Smooth muscle cell of the brain vasculature (primary cell): ENCODE results near the gene RAMP3.

ENCODE experiments used
- DNase-seq: peaks from one replicate; pipeline ENCODE4 v3.0.0-alpha.2; 2012; ENCODE audit warnings: low read depth, low spot score

The RAMP3 gene

DNA sequence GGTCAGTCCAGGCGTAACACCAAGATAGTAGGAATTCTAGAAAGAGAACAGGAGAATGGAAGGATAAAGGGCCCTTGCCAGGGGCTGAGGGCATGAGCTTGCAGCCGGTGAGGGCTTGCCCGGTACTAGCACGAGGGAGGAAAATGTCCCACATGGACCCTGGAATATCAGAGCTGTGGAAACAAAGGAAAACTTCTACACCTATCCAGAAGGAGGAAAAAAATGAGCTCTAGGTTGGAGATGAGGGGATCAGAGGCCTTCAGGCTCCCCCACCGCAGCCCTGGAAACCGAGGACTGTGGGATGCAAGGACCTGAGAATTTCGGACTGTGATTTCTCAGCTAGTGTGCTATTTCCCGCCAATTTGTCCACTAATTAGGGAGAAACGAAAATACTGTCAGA is 22.1 kb downstream of the RAMP3 start:
- DNase-seq = no peak

DNA sequence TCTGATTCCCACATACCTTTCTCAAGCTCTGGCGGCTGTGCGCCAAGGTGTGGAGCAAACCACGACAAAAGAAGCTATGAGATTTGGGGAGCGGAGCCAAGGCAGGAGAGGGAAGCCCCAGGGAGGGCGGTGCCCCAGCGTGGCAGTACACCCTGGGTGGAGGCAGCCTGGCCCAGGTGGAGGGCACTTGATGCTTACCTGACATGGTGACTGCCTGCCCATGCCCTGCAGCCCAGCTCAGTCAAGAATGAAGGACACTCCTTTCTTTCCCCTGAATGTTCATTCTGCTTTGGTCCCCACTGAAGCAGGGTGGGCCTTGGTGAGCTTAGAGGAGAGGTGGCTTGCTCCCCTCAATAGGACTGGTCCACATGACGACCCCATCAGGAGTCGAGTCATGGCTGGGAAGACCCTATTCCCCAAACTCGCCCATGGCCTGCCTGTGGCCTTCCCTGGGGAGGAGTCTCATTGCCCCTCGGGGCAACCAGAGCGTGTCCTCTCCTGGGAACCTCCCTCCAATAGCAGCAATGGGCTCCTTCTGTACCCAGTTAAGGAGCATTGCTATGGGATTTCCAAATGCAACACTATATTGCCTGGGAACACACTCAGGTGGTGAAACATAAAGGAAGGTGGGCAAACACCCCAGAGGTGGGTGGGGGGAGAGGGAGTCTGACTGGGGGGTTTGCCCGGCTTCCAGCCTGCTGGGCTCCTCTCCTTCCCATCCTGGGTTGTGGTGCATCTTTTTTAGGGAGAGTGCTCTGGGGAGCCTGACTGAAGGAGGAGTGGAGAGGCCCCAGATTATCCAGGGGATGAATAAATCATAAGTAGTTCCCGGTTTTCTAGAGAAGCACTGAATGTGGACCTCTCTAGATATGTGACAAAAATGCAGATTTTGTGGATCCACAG is 22.7 kb downstream of the RAMP3 start:
- DNase-seq = no peak

DNA sequence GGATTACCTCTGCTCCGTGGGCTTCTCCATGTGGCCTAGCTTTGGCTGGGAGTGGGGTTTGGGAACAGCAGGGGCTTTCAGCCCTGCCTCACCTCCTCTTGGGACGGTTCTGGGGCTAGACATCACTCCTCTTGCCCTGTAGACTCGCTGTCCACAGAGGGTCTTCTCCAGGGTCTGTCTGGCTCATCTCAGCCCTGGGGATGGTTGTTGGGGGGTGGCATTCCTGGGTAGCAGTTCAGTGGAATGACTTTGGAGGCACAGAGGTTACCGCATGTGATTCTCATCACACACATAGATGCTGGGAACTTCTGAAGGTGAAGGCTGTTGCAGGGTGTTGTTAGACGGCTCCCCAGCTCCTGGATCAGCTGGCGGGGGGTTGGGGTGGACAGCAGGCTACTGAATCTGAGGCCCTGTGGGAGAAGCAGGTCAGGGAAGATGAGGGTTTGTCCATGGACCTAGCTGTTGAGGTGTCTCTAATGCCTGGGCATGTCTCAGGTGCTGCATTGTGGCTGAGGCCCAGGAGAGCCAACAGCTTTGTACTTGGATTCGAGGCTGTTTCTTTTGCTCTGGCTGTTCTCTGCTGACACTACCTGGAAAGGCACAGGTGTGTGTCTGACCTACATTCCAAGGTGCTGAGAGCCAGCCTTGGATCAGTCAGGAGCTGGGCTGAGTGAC is 23.8 kb downstream of the RAMP3 start:
- DNase-seq = no peak

DNA sequence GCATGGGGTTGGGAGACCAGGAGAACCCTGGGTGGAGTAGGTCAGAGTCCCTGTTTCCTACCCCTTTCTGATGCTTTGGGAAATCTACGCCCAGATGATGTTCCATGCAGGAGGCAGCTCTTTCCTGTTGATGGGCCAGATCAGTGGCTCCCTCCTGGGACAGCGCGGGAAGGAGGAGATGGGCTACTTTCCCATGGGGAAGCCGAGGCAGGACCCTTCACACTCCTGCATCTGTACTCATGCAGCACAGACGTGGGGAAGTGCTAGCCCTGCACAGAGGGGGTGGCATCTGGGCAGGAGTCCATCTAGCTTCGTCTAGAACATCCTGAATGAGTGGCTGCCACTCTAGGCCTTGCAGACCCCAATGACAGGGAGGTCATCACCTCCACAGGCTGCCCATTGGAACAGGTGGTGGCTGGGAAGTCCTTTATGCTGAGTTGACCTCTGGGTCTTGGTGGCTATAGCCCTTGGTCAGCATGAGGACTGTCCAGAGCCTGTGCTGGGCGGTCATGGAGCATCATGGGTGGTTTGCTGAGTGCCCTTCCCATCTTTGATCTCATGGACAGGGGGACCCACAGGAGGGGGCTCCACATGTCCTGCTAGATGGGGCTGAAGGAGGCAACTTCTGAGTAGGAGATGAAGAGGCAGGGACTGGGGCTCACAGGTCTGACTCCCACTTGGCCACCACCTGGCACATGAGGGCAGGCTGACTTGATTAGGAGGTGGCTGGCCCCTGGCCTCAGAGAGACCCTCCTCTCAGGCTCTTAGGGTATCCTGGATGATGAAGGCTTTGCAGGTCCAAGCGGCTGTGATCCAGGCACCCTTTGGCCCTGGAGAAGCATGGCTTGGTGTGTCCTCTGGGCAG is 24.6 kb downstream of the RAMP3 start:
- no peak for DNase-seq

DNA sequence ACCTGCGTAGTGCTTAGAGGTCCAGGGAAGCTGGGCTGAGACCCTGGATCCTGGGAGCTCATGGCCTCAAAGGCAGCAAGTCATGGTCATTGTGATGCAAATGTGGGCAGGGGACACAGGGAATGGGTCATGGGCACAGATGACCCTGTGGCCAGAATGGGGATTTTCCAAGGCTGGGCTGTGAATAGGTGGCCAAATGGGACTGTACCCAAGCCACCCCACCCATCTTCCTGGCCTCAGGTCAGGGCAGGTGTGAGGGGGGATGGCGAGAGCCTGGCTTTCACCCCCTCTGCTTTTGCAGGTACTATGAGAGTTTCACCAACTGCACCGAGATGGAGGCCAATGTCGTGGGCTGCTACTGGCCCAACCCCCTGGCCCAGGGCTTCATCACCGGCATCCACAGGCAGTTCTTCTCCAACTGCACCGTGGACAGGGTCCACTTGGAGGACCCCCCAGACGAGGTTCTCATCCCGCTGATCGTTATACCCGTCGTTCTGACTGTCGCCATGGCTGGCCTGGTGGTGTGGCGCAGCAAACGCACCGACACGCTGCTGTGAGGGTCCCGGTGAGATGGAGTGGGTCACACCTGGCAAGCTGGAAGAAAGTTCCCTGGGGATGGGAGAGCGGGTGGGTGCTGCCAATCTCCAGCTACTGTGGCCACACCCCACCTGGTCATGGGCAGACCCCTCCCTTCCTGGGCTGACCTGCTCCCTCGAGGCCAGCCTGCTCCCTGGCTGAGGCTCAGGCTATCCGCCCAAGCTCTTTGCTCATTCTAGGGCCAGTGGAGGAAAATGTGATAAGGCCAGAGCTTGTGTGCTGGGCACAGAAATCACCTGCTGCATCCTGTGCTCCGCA is 25.5 kb downstream of the RAMP3 start:
- no peak for DNase-seq

DNA sequence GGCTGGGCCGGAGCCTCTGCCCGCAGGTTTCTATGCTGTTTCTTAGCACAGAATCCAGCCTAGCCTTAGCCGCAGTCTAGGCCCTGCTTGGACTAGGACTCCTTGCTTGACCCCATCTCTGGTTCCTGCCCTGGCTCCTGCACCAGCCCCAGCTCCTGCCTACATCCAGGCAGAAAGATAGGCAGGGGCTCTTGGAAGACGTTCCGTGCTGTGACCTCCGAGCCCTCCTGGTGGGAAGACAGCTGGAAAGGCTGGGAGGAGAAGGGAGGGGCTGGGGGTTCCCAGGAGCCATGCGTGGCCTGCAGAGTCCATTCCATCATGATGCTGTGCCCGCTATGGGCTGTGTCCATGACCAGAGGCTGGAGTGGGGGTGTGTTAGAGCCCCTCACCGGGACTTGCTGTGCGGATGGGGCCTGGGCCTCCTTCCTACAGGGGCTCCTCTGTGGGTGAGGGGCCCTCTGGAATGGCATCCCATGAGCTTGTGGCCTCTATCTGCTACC is 26.2 kb downstream of the RAMP3 start:
- no peak for DNase-seq

DNA sequence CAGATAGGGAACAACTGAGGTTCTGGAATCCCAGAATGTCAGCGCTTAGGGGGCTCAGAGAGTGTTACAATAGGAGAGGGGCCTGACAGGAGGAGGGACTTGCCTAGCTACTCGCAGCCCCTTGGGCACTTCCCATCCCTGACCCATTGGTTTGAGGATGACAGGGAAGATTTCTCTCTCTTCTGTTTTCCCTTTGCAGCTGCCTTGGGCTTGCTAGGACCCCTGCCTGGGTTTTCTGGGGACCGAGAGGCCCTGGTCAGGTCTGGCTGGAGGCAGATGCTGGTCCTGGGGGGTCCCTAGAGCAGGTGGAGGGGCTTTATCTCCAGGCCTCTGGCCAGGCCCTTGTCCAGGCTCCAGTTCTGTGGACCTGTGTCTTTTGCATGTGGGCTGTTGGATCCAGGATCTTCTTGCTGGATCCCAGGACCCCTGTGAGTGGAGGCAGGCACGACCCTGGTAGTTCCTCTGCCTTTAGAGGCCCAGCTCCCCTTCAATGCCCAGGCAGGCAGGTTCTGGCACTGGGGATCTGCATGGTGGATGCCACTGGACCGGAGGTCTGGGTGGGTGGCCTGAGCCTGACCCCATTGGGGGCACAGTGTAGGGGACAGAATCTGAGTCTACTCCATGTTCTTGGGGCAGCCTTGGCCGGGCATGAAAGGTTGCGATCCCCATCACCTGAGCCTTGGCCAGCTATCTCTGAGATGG is 26.9 kb downstream of the RAMP3 start:
- no peak for DNase-seq

DNA sequence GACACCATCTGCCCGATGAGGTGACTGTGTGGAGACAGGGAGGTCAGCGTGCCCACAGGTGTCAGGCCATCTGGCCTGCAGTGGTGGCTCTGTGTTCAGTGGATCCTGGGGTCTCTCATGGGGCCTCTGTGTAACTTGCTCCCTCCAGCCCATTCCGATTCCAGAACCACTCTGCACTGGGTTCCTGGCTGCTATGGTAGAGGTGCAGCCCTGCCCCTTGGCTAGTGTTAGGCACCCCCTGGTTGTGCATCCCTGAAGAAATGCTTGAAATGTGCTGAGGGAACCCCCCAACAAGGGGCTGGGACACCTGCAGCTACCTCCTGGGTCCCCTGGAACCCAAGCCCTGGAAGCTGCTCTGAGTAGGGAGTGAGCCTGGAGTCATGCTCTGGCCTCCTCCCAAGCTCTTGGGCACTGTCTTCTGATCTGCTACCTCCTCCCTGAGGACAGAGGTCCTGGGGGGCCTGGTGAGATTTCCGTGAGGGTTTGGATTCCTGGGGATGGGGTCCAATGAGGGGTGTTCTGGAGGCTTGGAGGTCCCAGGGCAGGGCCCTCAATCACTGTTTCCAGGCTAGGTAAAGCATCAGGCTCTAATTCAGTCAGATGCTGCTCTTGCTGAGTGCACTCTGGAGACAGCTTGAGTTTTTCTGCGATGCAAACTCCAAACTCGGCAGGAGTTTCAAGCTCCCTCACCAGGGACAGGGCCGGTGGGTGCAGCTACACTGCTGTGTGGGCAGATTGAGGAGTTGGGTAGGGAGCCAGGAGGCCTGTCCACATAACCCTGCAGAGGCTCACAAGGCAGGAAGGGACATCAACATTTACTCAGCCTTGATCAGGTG is 27.7 kb downstream of the RAMP3 start:
- no peak for DNase-seq

DNA sequence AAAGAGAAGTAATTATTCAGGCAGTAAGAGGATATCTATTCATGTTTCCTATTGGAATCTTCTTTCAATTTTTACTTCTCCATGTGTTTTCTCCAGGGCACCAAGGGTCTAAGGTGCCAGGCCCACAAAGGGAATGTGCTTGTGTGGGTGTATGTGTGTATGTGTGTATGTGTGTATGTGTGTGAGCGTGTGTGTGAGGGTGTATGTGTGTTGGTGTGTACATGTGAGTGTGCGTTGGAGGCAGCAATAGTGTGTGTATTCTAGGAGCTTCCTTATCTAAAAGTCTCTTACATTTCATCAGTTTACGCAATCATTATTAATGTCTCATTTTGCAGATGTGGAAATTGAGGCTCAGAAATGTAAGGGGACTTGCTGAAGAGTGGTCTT is 28.3 kb downstream of the RAMP3 start:
- no peak for DNase-seq

DNA sequence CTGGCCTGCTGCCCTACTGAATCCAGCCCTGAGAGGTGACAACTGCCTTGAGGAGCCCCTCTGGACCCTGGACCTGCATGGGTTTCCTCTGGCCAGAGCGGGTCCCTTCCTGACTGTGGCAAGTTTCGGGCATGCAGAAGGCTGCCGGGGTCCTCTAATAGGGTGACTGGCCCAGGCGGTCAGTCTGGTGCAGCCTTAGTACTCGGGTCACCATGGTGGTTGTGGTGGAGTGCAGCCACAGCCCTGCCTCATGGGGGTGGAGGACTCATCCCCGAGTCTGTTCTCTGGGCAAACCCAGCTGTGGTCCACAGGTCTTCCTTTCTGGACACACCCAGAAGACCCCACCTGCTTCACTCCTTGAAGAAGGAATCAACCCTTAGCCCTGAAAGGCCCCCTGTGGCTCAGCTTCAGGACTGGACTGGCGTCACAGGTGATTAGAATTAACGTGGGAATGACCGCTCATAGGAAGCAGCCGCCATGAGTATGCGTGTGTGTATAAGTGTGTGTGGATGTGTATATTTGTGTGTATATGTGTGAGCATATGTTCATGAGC is 28.7 kb downstream of the RAMP3 start:
- DNase-seq = no peak

DNA sequence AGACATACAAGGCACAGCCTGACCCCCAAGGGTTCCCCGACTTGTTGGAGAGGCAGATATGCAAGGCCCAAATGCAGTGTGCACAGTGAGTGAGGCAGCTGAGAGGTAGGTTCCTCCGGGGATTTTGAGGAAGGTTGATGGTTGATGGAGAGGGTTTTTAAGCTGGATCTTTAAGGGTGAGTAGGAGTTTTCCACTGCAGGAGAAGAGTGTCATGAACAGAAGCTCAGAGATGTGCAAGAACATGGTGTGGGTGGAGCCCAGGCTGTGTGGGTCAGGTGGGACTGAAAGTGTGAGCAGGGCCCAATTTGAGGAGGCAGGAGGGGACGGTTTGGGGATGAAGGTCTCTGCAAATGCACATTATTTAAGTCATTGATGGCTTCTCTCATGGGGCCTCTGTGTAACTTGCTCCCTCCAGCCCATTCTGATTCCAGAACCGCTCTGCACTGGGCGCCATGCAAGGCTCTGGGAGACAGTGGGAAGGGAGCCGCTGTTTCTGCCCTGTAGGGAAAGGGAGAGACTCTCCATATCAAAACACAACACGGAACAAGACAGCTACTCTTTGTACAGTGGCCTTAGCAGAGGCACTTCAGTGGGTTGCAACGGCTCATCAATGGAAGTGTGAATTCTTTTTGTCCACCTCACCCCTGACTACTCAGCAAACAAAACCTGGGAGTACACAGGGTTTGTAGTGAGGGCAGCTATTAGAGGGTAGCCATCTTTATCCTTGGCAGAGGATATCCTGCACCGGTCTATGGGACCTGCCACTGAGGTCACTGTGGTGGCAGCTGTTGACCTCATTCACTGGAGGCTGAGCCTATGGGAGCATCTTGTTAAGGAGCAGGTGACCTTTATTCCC is 29.7 kb downstream of the RAMP3 start:
- DNase-seq = no peak

DNA sequence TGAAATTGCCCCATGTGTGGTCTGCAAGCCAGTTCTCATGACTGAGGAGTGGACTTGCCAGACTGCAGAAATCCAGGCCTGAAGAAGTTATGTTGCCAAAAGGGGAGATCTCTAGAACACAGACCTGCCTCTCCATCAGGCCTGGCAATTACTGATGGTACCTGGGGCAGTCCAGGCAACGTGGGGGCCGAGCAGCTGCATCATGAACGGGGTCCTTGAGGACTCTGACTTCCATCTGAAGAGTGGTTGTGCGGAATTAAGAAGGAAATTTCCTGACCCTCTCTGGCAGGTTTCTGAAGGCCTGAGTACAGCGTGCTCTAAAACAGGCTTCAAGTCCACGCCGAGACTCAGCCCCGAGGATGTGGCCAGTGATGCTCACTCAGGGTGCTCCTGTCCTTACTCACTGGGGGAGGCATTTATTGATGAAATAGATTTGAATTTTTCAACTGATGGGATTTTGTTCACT is 30.4 kb downstream of the RAMP3 start:
- DNase-seq = no peak

DNA sequence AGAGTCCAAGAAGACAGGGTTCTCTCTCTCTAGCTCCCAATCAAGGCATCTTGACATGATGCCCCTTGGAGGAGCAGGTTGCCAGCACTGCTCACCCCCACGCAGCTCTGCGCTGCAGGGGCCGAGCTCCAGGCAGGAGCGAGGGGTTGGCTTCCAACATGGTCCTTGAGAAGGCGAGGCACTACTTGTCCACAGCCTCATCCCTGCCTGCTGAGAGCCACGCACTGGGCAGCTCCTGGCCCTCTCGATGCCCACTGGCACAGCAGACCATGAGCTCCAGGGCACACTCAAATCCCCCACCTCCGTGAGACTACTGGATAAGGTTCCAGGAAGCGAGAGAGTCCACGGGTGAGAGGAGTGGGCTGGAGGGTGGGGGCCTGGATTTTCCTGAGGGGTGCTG is 31.1 kb downstream of the RAMP3 start:
- no peak for DNase-seq

DNA sequence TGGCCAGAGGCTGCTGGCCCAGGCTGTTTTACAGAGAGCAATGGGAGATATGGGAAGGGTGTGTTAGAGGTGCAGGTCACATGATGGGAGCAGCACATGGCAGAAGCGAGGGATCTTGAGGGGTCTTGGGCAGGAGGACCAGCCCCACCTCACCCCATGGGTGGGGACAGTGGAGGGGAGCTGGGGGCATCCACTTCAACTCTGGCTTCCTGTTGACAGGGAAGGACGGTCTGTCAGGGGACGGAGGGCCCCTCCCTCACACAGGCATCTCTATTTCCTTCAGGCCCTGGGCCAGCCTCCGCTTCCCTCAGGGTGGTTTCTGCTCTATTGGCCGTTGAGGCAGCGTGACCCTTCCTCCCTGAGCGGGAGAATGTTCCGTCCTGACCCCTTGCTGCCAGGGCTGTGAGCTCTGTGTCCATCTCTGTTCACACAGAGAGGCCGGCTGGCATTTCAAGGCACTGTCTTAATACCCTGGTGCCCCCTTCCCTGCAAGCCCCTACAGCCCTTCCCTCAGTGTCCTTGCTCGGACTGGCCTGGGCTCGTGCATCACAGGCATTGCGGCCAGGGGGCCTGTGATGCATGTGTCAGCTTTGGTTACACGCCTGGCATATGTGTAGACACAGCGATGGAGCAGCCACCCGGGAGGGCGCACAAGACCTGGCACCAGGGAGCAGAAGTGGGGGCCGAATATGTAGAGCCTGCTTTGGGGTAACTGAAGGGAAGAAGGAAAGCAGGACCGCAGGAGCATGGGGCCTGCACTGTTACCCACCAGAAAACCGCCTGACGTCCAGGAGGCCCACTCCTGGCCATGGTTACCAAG is 31.8 kb downstream of the RAMP3 start:
- DNase-seq = no peak

DNA sequence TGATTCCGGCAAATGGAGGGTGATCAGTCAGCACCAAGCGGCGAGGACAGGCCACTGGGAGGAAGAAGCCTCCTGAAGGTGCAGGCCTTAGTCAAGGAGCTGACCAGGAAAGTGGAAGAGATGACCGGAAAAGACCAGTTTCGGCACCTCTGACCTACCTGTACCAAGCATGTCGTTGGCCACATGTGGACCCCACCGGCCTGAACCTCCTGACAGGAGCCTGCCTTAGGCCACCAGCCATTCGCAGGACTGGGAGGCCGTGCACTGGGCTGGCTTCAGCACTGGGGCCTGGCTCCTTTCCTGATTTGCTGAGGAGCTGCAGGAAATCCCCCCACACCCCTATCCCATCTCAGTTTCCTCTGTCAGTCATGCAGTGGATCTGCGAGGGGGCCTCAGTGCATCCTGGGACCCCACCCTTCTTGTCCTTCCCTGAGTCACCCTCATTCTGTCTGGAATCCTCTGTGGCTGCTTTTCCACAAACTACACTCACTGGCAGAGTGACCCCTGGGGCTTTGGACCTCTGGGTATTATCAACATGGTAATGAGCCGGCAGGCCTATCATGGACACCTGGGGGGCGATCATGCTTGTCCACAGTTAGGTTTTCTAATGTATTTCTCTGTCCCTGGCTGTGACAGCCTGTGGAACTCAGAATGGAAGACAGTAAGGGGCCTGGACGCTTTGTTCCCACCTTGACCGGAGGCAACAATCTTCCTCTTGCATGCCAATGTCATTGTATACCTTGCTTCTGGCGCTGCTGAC is 33.0 kb downstream of the RAMP3 start:
- DNase-seq = no peak

DNA sequence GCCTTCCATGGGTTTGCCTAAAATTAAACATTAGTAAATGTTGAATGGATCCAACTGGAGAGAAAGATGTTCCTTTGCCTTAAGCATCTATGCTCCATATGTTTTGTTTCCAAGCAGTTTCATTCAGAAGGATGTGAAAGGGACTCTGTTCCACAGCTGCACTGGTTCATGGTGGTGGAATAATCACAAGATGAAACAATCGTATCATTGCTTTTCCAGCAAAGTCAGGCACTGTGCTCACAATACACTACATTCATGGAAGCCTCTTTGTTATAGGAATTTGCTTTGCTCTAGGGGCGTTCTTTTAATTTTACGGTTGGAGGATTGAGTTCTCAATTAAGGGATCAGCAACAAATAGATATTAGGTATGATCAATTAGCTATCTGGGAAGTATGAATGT is 33.8 kb downstream of the RAMP3 start:
- DNase-seq = no peak

DNA sequence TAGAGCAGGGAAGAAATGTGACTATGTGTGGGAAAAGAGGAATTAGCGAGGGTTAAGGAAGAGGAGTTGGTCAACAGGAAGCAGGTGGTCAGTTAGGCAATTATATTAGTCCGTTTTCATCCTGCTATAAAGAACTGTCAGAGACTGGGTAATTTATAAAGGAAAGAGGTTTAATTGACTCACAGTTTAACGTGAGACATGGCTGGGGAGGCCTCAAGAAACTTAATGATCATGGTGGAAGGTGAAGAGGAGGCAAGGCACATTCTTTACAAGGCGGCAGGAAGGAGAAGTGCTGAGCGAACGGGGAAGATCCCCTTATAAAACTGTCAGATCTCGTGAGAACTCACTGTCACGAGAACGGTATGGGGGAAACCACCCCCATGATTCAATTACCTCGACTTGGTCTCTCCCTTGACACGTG is 35.0 kb downstream of the RAMP3 start:
- no peak for DNase-seq
